Psoas muscle (tissue), 8 donors: Measurements from ENCODE around the gene MAP7. TPM values are rescaled to one million over a fixed set of nuclear protein-coding genes. Genes with fewer than 3 reads are reported as not detected.

Experiments used
- ATAC-seq, 4 donors: fragments of 200-7000 bp; cut with Tn5 transposase; one replicate each; pipeline ENCODE4 v1.9.1; 2020; ENCODE audit warnings: moderate library complexity in 3 of 4, mild to moderate bottlenecking in 2 of 4
- DNase-seq, 2 donors: peaks; one replicate each; pipeline ENCODE4 v3.0.0-alpha.2; 2020
- H3K27ac ChIP-seq: fragments of 200-600 bp; one replicate; pipeline ENCODE4 v1.8.0; 2022
- H3K27me3 ChIP-seq, 3 donors: fragments of 200-600 bp in 1 of 3; one replicate each; pipeline versions ENCODE4 v1.6.1 to v1.8.0; 2013 to 2022; ENCODE audit warnings: low read length in 2 of 3, mild to moderate bottlenecking in 2 of 3, moderate library complexity in 1 of 3; ENCODE audit not compliant: insufficient read depth in 3 of 3
- H3K36me3 ChIP-seq, 2 donors: fragments of 200-600 bp in 1 of 2; one replicate each; pipeline versions ENCODE4 v1.6.1 to v1.8.0; 2013 to 2022; ENCODE audit warnings: low read depth in 1 of 2, mild to moderate bottlenecking in 1 of 2, moderate library complexity in 1 of 2; ENCODE audit not compliant: insufficient read depth in 1 of 2
- H3K4me1 ChIP-seq: fragments of 200-600 bp; one replicate; pipeline ENCODE4 v1.8.0; 2022
- H3K4me3 ChIP-seq: fragments of 200-600 bp; one replicate; pipeline ENCODE4 v1.8.0; 2022; ENCODE audit warnings: mild to moderate bottlenecking
- H3K9me3 ChIP-seq: fragments of 200-600 bp; one replicate; pipeline ENCODE4 v1.8.0; 2022
- WGBS, 3 donors: extraction: QIAGEN DNeasy Blood & Tissue Kit; methylation state at CpG; one replicate each; pipeline versions ENCODE4 v1.1.6 to v1.1.7; 2013; 5-methylcytosine and 5-hydroxymethylcytosine counted together
- intact Hi-C, 2 donors: fragments of 100-400 bp; cut with DNase I; formaldehyde crosslinking; loops; one replicate each; pipeline versions ENCODE4 v1.11.0 to v1.14.2; 2022
- polyA plus RNA-seq, 3 donors: library from polyadenylated mRNA; stranded (reverse); fragments of 200-250 nt; gene quantifications; one replicate each; pipeline ENCODE4 v1.2.3, GENCODE V29; 2013
- total RNA-seq, 4 donors: library from RNA; stranded (reverse); fragmentation: NEBNext Ultra II Directional in 2 of 4; extraction: Animal tissue kit (Norgen Biotek cat#: 25700) in 2 of 4; gene quantifications; one replicate each; pipeline versions ENCODE4 v1.2.1 to v1.2.4, GENCODE V29; 2021 to 2023
- TF ChIP-seq, protein P1 (sequence below): fragments of 200-600 bp; IDR thresholded peaks from one replicate; pipeline ENCODE4 v1.8.0; 2022; ENCODE audit warnings: antibody characterized with exemption
- donor health status: healthy with polysubstance abuse.
- donor health status: DM: no; HTN: no; CAD: no; lungs with moderate emphysema.
- donor health status: Bipolar disorder and iron deficiency.
- donor health status: healthy.
- donor health status: DM: yes; HTN: yes; CAD: no.
- donor health status: DM: no; HTN: no; CAD: no.
- donor health status: DM: no; HTN: no; CAD: no.
- donor health status: DM: yes; HTN: yes; CAD: no.

The MAP7 gene
- total and polyA plus RNA-seq, 7 donors = 0.10 to 0.94 (median 0.32) TPM

DNA sequence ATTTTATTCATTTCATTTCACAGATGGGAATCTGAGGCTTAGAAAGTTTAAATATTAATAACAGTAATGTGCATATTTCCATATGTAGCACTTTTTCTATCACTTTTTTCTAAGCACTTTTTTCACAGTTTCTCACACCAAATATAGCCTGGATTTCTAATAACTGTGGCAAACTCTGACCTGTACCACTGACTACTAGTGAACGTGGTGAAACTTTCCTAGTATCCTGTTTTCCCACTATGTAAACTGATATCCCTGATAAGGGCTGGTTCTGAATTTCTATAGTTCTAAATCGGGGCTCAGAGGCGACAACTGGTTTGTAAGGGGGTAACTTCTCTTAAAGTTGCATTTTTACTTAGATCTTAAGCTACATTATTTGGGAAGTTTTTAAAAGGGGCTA, 32.6 kb downstream of the MAP7 start:
- WGBS, 3 donors = 43 to 47% (median 46%) methylated on average over 3 of the region's 3 CpGs
- Histone ChIP-seq H3K9me3 (no peaks in the 10 kb centered on the region), H3K4me3 (no peak overlapping the region), H3K4me1 (no peaks in the 10 kb centered on the region), H3K27ac (no peak overlapping the region), H3K36me3 (no peaks in the 10 kb centered on the region), H3K27me3 (peaks cover 0 to 9% (median 0%) of the 10 kb centered on the region in 3 donors)
- intact Hi-C loops = no loop called here
- TF ChIP-seq, protein P1, sequence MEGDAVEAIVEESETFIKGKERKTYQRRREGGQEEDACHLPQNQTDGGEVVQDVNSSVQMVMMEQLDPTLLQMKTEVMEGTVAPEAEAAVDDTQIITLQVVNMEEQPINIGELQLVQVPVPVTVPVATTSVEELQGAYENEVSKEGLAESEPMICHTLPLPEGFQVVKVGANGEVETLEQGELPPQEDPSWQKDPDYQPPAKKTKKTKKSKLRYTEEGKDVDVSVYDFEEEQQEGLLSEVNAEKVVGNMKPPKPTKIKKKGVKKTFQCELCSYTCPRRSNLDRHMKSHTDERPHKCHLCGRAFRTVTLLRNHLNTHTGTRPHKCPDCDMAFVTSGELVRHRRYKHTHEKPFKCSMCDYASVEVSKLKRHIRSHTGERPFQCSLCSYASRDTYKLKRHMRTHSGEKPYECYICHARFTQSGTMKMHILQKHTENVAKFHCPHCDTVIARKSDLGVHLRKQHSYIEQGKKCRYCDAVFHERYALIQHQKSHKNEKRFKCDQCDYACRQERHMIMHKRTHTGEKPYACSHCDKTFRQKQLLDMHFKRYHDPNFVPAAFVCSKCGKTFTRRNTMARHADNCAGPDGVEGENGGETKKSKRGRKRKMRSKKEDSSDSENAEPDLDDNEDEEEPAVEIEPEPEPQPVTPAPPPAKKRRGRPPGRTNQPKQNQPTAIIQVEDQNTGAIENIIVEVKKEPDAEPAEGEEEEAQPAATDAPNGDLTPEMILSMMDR = no peak
- DNase-seq (no peak), ATAC-seq (no peak)

DNA sequence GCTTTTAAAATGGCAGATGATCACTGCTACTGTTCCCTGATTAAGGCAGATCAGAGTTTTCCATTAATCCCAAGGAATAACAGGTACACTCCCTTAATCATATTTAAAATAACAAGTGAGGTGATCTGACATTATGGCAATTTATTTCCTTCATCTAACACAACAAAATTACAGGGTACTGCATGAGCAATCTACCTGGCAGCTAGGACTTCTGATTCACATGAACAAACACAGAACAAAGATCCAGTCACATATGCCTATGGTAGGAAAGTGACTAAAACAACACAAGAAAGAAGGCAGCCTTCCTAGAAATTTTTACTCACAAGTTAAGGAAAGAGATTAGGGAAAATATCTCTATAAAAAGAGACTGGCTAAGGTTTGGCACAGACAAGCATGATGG, 33.2 kb downstream of the MAP7 start:
- H3K36me3 ChIP-seq = no peaks in the 10 kb centered on the region
- H3K27ac ChIP-seq = no peak overlapping the region
- ATAC-seq (no peak), DNase-seq (no peak)
- TF ChIP-seq, protein P1 = no peak
- H3K4me3 ChIP-seq = no peak overlapping the region
- intact Hi-C loops = no loop called here
- no peaks in the 10 kb centered on the region for H3K4me1 ChIP-seq
- peaks cover 0 to 3% (median 0%) of the 10 kb centered on the region in 3 donors for H3K27me3 ChIP-seq
- no peaks in the 10 kb centered on the region for H3K9me3 ChIP-seq

DNA sequence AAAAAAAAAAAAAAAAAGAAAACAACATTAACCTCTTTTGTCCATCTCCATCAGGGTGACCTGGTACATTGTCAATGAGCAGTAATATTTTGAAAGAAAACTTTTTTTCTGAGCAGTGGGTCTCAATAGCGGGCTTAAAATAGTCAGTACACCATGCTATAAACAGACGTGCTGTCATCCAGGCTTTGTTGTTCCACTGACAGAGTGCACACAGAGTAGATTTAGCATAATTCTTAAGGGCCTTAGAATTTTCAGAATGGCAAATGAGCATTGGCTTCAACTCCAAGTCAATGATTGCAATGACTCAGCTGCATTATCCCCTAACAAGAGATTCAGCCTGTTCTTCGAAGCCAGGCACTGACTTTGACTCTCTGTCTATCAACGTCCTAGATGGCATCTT, 35.6 kb downstream of the MAP7 start:
- H3K4me1 ChIP-seq = no peaks in the 10 kb centered on the region
- H3K9me3 ChIP-seq = no peaks in the 10 kb centered on the region
- H3K27ac ChIP-seq = no peak overlapping the region
- intact Hi-C loops = no loop called here
- H3K36me3 ChIP-seq = no peaks in the 10 kb centered on the region
- no peak for DNase-seq
- H3K27me3 ChIP-seq = no peaks in the 10 kb centered on the region
- TF ChIP-seq, protein P1 = no peak
- no peak for ATAC-seq
- WGBS, 3 donors = 83 to 85% (median 84%) methylated on average over 4 of the region's 4 CpGs
- no peak overlapping the region for H3K4me3 ChIP-seq

DNA sequence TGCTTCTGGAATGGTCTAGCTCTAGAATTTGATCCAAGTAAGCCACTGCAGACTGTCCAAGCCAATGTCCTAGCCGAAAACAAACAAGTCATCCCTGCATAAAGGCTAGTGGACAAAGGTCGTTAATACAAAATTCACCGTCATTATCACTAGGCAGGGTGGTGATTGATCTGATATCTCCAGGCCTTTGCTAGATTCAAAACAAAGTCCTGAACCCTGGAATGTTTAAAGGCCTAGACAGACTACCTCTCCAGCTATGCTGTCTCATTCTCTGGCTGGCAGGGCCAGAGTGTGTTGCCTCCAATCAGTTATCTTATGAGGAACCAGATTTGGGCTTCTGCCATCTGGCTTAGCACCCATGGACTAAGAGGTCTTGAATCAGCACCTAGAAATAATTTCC, 38.3 kb downstream of the MAP7 start:
- no peak for DNase-seq
- no peak for ATAC-seq
- Histone ChIP-seq H3K4me3 (no peak overlapping the region), H3K27ac (no peak overlapping the region), H3K27me3 (no peaks in the 10 kb centered on the region), H3K4me1 (no peaks in the 10 kb centered on the region), H3K36me3 (no peaks in the 10 kb centered on the region), H3K9me3 (no peaks in the 10 kb centered on the region)
- TF ChIP-seq, protein P1 = no peak
- 82 to 88% (median 83%) methylated on average over 3 of the region's 3 CpGs for WGBS, 3 donors
- intact Hi-C loops = no loop called here

DNA sequence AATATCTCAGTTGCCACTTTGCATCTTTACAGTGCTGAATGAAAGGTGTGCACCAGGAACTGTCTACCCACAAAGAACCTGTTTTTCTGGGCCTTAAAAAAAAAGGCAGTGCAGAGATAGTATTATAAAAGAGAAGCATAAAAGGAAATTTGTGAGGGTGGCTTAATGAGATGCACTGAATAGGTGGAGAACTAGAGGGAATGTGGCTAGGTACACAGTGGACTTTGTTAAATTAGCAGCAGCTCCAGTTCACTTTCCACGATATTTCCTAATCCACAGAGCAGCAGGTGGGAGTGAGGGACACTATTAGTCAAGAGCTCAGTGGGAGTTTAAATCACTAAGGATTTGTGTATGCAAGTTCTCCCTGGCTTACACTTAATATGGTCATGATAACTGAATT, 38.8 kb downstream of the MAP7 start:
- no peak for DNase-seq
- TF ChIP-seq, protein P1 = no peak
- intact Hi-C loops = no loop called here
- no peaks in the 10 kb centered on the region for H3K36me3 ChIP-seq
- H3K27ac ChIP-seq = no peak overlapping the region
- no peak overlapping the region for H3K4me3 ChIP-seq
- no peaks in the 10 kb centered on the region for H3K9me3 ChIP-seq
- no peak for ATAC-seq
- WGBS, 3 donors = 24 to 37% (median 36%) methylated on average over 1 of the region's 1 CpG
- H3K4me1 ChIP-seq = no peaks in the 10 kb centered on the region
- H3K27me3 ChIP-seq = no peaks in the 10 kb centered on the region
